Astrocyte of the hippocampus (primary cell): ENCODE results near the gene SPAG17.
A peak's percentile ranks its signal among the peaks of the same experiment; 100 is the strongest.

ENCODE experiments used
- DNase-seq: peaks from one replicate; pipeline ENCODE4 v3.0.0; 2011; ENCODE audit warnings: low read depth, low spot score

The SPAG17 gene

GRCh38 chr1:118185084-118185832, at the start of gene SPAG17:
SPAG17 (minus strand) TSS chr1:118185228; CDS start chr1:118185157, 71 bp downstream.
- DNase-seq: peak; percentile 79

GRCh38 chr1:118225471-118225870, 40.4 kb upstream of the SPAG17 start:
- no peak for DNase-seq

DNA sequence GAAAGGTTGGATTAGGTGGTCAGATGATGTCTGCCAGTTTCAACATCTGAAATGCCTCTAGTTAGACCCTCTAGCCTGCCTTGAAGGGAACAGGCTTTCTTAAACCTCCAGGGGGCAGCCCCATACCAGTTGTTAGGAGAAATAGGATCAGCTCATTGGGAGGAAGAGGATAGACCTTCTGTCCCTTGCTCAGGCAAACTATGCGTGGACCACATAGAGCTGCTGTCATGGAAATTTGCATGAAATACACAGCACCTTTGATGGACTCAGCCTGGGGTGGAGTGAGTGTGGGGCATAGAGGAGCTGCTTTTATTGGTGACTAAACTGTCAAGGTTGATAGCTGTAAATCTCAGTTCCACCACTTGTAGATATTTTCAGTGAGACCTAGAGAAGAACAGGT, 38.4 kb upstream of the SPAG17 start:
- no peak for DNase-seq

DNA sequence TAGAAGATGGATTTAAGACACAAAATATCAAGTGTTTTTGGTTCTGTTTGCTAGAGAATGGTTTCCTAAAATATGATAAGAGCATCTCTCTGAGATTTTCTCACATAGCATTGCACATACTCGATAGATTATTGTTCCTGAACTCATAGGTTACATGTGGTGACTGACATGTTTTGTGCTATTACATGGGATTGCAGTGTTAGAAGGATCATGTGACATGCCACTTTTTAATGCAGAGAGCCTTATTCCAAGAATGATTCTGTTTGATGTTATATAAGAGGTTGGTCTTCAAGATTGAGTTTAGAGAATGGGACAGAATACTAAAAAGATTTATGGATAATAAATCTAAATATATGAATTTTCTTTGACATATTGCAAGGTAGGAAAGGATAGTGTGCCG, 34.4 kb upstream of the SPAG17 start:
- no peak for DNase-seq

DNA sequence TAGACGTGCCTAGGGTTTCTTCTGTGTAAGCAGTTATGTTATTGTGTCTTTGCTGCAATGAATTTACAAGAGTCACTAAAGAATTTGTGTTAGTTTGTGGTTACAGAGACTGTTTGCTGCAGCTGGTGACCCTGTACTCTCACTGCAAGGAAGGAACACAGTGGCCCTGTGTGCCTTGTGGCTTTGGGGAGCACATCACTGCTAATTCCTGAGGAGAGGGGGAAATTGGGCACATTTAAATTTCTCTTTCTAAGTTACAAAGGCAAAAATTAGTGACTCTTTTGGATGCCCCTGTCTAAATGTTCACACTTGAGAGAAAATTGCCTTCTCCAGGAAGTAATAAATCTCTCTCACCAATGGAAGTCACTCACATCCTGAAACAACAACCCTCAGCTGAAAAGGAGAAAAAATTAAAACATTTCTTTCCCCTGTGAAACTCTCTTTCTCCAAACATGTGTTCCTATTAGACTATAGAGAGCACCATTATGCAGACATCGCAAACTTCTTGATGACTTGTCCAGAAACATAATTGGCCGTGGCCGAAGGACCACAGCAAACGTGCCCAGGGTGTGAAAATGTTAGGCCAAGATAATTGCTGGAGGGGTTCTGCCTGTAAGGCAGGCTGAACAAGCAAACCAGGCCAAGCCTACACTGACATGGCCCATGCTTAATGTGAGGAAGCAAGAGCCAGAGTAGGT, 32.3 kb upstream of the SPAG17 start:
- no peak for DNase-seq

- DNase-seq: no peak
Observed at GRCh38 chr1:118214866-118215265, 29.8 kb upstream of the SPAG17 start.

DNA sequence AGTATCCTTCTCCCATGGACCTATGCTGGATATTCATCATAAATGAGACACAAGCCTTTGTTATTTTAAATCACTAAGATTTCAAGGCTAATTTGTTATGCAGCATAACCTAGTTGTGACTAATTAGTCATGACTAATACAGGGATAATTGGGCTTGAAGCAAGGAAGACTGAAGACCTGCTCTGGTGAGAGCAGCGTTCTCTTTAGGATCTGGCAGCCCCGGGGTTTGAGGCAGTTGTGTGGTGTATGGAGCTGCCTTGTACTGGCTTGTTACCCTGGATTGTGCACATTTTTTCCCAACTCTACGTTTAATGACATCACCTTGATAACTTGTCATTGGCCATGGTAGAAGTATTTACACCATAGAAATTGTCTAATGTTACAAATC, 25.7 kb upstream of the SPAG17 start:
- no peak for DNase-seq

- no peak for DNase-seq
Observed at GRCh38 chr1:118210051-118210722, 25.2 kb upstream of the SPAG17 start.

GRCh38 chr1:118209648-118210047, 24.6 kb upstream of the SPAG17 start:
- no peak for DNase-seq

DNA sequence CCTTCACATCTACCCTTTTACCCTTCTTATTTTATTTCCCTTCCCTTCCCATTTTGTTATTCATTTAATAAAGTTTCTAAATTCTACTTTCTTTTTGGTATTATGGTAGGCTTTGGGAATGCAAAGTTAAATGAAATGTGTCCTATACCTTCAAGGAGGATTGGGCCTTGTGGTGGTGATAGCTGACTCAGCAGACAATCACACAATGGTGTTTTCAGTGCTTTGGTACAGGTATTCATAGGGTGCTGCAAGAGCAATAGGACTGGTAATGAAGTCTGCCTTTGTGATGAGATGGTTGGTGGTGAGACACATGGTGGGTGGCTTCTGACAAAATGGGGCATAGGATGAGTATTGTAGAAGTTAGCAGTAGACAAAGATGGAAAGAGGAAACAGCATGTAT, 21.9 kb upstream of the SPAG17 start:
- no peak for DNase-seq

GRCh38 chr1:118204648-118205047, 19.6 kb upstream of the SPAG17 start:
- DNase-seq: no peak

DNA sequence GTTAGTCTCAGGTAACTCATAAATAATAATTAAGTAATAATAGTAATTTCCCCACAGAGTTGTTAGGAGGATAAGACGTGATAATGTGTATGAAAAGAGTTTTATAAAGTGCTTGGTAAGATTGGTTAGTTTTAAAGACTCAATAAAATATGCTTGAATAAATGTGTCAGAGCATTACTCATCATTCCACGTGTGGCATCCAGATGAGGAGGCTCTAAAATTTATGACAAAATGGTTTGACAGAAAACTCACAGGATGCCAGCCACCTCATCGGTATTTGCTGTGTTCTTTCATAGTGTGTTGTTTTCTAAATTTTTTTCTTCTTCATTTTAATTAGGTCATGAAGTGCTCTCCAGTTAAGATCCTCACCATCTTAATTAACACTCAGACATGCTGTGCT, 19.1 kb upstream of the SPAG17 start:
- no peak for DNase-seq

GRCh38 chr1:118202076-118202608, 17.1 kb upstream of the SPAG17 start:
- no peak for DNase-seq

DNA sequence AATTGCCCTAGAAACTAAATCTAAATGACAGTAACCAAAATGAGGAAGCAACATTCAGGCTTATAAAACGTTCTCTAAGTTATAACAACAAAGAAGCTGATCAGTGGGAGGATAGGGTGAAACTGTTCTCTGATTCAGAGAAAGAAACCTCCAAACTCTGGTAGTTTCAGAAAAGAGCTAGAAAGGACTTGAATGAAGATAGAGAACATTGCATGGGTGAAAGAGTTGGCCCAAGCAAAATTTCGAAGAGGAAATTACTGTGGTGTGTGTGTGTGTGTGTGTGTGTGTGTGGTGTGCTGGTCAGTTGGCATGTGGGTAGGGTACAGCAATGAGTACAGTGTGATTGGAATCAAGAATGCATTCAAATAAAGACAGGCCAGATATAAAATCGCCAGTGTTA, 16.5 kb upstream of the SPAG17 start:
- no peak for DNase-seq

GRCh38 chr1:118200836-118201235, 15.8 kb upstream of the SPAG17 start:
- DNase-seq: no peak

DNA sequence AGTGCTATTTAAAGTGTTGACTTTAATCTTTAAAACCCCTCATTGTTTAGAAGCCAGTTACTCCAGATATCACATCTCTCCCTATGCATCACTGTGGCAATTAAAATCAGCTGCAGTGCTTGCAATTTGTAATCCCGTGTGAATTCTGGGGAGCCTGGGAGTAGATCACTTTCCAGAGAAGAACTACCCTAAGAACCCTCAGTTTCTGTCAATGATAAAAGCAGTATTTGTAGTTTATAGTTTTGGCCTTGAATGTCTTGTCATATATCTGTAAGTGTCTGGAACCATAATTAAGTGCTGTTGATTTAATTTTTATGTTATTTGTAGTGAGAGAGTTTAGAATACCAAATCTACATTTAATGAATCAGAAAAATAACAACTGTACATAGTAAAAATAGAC, 5.5 kb upstream of the SPAG17 start:
- DNase-seq: no peak

DNA sequence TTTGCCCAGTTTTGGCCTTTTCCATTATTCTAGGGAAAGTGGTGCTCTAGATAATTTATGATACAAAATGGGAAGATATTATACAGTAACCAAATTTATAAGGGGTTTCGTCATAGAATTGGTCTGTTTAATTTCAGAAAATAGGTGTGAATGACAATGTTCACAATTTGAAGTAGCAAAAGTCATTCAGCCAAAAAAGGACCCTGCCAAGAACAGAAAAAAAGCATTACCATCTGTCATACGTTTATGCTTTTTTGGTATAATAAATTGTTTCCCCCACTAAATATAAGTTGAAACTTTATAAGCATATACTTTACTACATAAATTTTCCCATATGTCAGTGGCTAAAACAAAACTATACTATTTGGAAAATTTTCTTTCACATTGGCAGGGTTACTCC, 4.5 kb upstream of the SPAG17 start:
- no peak for DNase-seq

- DNase-seq: no peak
Observed at GRCh38 chr1:118188411-118188810, 3.4 kb upstream of the SPAG17 start.

DNA sequence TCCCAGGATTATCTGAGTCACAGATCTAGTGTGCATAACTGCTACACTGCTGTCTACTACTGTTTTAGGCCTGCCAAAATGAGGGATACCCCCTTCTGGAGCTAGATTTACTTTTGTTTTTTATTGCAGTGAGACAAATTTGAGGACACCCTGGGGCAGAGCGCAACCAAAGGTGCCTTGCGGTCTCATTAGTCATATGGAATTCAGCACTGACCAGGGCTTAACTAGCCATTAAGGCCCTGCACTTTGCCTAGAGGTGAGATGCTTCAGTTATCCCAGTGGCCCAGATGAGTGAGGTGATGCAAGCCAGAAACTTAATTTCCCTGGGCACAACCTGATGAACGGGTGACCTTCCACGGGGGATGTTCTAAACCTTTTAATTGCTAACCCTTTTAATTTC, 998 bp upstream of the SPAG17 start:
- DNase-seq: no peak

DNA sequence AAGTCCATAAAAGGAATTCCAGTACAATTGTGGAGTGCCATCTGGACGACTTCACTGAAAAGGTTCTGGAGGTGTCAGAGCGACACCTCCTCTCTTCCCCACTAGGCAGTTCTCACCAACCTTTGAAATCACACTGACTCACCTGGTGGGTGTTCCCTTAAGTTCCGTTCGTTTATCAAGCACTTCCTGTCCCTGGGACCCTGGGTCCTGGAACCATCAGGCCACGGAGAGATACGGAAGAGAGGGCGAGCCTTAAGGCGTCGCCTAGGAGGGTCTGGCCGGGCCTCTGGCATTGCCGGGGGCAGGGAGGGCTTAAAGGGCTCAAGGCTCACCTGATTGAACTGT, 317 bp downstream of the SPAG17 start:
- no peak for DNase-seq

- no peak for DNase-seq
Observed at GRCh38 chr1:118183586-118183985, 1.4 kb downstream of the SPAG17 start.

- no peak for DNase-seq
Observed at GRCh38 chr1:118177998-118178397, 7.0 kb downstream of the SPAG17 start.

DNA sequence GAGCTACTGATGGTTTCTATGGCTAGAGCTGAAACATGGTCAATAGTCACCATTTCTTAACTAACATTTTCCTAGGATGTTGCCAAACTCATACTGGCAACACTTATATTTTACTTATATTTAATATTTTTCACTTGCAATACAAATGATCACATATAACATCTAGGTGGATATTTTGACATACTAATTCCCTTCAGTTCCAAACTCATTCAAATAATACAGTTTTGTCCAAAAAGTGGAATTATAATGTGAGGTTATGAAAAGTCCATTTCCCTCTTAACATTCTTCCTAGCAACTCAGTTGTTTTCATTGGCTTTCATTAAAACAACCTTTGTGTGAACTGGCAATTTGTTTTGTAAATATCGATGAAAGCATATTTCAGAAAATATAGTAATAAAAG, 16.0 kb downstream of the SPAG17 start:
- no peak for DNase-seq
